ENCODE results near the gene RAPGEF4. TPM values are rescaled to one million over a fixed set of nuclear protein-coding genes. Genes with fewer than 3 reads are reported as not detected.

The RAPGEF4 gene
- total and polyA plus RNA-seq, 2 of the 13 experiments (the other 11 are each of a cell fraction or from before 2014, with no cell fraction given) = 0.78 to 0.91 TPM

GRCh38 chr2:173048897-173049661 lies 313.4 kb downstream of the RAPGEF4 start (continued):
- TF ChIP-seq CEBPZ (IDR thresholded peaks at IDR 0.05; ENCODE audit: low read length) (0 out of 2 replicates have a peak, but pooled peaks have one; percentile 2), ATF2 (CRISPR knock-in tag; IDR thresholded peaks at IDR 0.05) (peak; percentile 41; the same call in 1 of the 2 replicates), SNAI1 (CRISPR knock-in tag; IDR thresholded peaks at IDR 0.05; ENCODE audit: borderline replicate concordance) (no peak), NFKB2 (CRISPR knock-in tag; IDR thresholded peaks at IDR 0.05; ENCODE audit: borderline replicate concordance) (no peak), ZNF790 (CRISPR knock-in tag; IDR thresholded peaks at IDR 0.05; ENCODE audit: borderline replicate concordance) (no peak), KAT2B (IDR thresholded peaks at IDR 0.05; ENCODE audit: borderline replicate concordance, low read depth, low read length) (no peak), SATB2 (CRISPR knock-in tag; IDR thresholded peaks at IDR 0.05) (no peak), ZNF782 (CRISPR knock-in tag; IDR thresholded peaks at IDR 0.05; ENCODE audit: borderline replicate concordance) (no peak), ZNF562 (CRISPR knock-in tag; IDR thresholded peaks at IDR 0.05; ENCODE audit: borderline replicate concordance) (no peak), ZNF432 (CRISPR knock-in tag; IDR thresholded peaks at IDR 0.05; ENCODE audit: borderline replicate concordance) (no peak), GATAD1 (CRISPR knock-in tag; IDR thresholded peaks at IDR 0.05) (no peak), ZNF124 (CRISPR knock-in tag; IDR thresholded peaks at IDR 0.05) (no peak), ZNF460 (CRISPR knock-in tag; IDR thresholded peaks at IDR 0.05; ENCODE audit: borderline replicate concordance) (no peak), ZNF639 (CRISPR knock-in tag; conservative IDR thresholded peaks at IDR 0.05) (no peak), ZNF574 (CRISPR knock-in tag; IDR thresholded peaks at IDR 0.05) (no peak), SPEN (CRISPR knock-in tag; IDR thresholded peaks at IDR 0.05; ENCODE audit: low read depth) (no peak), ZFY (CRISPR knock-in tag; IDR thresholded peaks at IDR 0.05) (no peak; the same call in 1 of the 2 replicates), JUN (CRISPR knock-in tag; IDR thresholded peaks at IDR 0.05) (peak; percentile 84), ZBTB1 (CRISPR knock-in tag; IDR thresholded peaks at IDR 0.05; ENCODE audit: borderline replicate concordance) (no peak), CBX5 (CRISPR knock-in tag; IDR thresholded peaks at IDR 0.05; ENCODE audit: borderline replicate concordance) (no peak), KAT7 (CRISPR knock-in tag; IDR thresholded peaks at IDR 0.05; ENCODE audit: borderline replicate concordance) (no peak)

Data from HepG2 (cell line).